Measurements from ENCODE around the gene PIAS2.
A peak's percentile ranks its signal among the peaks of the same experiment; 100 is the strongest.

The PIAS2 gene

DNA sequence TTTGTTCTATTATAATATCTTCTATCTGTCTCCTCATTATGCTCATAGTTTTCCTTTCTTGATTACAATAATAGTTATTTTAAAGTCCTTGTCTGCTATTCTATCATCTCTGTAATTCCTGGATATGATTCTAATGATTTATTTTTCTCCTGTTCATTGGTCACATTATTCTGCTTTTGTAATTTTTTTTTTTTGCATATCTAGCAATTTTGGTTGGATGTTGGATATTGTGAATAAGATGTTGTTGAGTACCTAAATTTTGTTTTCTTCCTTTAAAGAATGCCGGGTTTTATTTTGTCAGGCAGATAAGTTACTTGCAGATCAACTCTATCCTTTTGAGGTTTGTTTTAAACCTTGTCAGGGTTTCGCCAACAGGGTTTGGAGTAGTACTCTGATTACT lies 25.3 kb upstream of the PIAS2 start:
- FAIRE-seq, result no peak
- TF ChIP-seq TAF1 (IDR thresholded peaks at IDR 0.05; ENCODE audit: low read depth, low read length), result no peak
- no peak for TF ChIP-seq POLR2AphosphoS5 (IDR thresholded peaks at IDR 0.05; ENCODE audit: low read depth, low read length)
- TF ChIP-seq PAX5 (IDR thresholded peaks at IDR 0.05; ENCODE audit: insufficient read depth, low read length, severe bottlenecking), result no peak
- no peak for TF ChIP-seq SPI1 (IDR thresholded peaks at IDR 0.05; ENCODE audit: low read depth, low read length)

DNA sequence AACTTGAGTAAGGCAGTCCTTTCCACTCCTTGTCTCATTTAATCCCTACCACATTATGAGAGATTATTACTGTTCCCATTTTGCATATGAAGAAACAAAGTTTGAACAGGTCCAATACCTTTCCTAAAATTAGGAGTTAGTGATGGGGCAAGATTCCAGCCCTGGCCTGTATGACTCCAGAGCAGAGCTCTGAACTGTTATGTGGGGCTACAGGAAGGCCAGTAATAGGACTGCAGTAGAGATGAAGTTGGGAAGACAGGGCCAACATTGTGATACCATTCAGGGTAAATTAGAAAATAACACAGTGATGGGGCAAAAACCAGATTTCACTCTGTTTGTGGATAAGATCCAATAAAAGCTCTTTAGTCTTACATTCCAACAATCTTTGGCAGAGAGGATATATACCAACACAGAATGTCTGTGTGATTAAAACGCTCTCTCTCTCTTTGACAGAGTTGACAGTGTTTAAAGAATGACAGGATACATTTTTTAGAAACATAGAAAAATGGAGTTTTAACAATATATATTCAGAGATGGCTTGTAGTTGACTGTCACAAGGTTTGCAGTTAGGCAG lies 22.8 kb upstream of the PIAS2 start:
- no peak for FAIRE-seq
- DNase-seq (ENCODE audit: insufficient read length, low spot score), result no peak
- no peak for TF ChIP-seq POLR2A (IDR thresholded peaks at IDR 0.05; ENCODE audit: low read depth, low read length)
- no peak for TF ChIP-seq SPI1 (IDR thresholded peaks at IDR 0.05; ENCODE audit: low read depth, low read length)
- TF ChIP-seq TAF1 (IDR thresholded peaks at IDR 0.05; ENCODE audit: low read depth, low read length), result no peak
- TF ChIP-seq POU2F2 (IDR thresholded peaks at IDR 0.05; ENCODE audit: low read depth, low read length), result no peak
- TF ChIP-seq POLR2AphosphoS5 (IDR thresholded peaks at IDR 0.05; ENCODE audit: low read depth, low read length), result no peak
- no peak for TF ChIP-seq PAX5 (IDR thresholded peaks at IDR 0.05; ENCODE audit: insufficient read depth, low read length, severe bottlenecking)

More for the DNA sequence above, 25.3 kb upstream of the PIAS2 start:
- DNase-seq (ENCODE audit: insufficient read length, low spot score), result no peak

DNA sequence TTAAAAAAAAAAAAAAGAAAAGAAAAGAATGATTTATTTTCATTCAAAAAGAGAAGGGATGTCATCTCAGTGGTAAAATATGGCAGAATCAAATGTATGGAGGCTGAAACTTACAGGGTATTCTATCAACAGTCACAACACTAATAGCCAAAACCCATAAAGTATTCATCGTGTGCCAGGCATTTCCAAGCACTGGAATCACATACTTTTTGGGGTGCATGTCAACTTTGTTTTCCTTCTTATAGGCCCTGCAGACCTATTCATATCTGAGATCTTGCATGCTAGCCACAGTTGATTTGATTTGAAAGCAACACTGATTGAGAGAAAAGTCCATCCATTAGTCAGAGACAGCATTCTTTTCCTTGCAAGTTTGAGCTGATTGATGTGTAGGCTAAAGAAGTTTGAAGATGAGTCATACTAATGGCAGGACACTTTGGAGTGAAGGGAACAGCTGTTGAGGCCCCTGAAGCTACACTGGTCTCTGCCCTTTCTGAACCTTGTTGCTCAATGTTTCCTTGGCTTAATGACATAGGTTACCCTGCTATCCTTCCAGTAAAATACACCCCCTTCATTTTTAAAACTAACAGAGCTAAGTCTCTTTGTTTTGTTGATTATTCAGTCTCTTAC lies 22.1 kb upstream of the PIAS2 start:
- no peak for FAIRE-seq
- DNase-seq (ENCODE audit: insufficient read length, low spot score), result no peak
- TF ChIP-seq TAF1 (IDR thresholded peaks at IDR 0.05; ENCODE audit: low read depth, low read length) (no peak), PAX5 (IDR thresholded peaks at IDR 0.05; ENCODE audit: insufficient read depth, low read length, severe bottlenecking) (no peak), POLR2AphosphoS5 (IDR thresholded peaks at IDR 0.05; ENCODE audit: low read depth, low read length) (no peak), SPI1 (IDR thresholded peaks at IDR 0.05; ENCODE audit: low read depth, low read length) (no peak), POU2F2 (IDR thresholded peaks at IDR 0.05; ENCODE audit: low read depth, low read length) (no peak)

DNA sequence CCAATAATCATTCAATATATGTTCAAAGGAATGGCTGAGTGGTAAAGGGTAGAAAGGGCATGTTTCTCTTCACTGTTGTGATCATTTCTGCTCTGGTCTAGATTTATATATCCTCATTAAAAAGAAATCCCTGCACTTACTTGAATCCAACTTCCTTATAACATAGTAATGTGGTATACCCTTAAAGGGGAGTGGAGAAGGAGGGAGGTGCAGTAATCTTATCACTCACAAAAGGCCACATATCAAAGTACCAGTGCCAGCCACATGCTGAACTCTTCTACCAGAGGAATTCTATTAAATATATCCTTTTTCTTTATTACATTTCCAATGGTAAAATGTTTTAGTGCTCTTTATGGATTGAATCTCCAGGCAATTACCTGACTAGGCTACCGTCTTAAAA lies 3.3 kb upstream of the PIAS2 start:
- no peak for TF ChIP-seq POLR2AphosphoS5 (IDR thresholded peaks at IDR 0.05; ENCODE audit: low read depth, low read length)
- TF ChIP-seq SPI1 (IDR thresholded peaks at IDR 0.05; ENCODE audit: low read depth, low read length), result no peak
- TF ChIP-seq TAF1 (IDR thresholded peaks at IDR 0.05; ENCODE audit: low read depth, low read length), result no peak
- no peak for TF ChIP-seq POU2F2 (IDR thresholded peaks at IDR 0.05; ENCODE audit: low read depth, low read length)
- TF ChIP-seq PAX5 (IDR thresholded peaks at IDR 0.05; ENCODE audit: insufficient read depth, low read length, severe bottlenecking), result no peak
- TF ChIP-seq POLR2A (IDR thresholded peaks at IDR 0.05; ENCODE audit: low read depth, low read length), result no peak
- FAIRE-seq (no peak), DNase-seq (ENCODE audit: insufficient read length, low spot score) (no peak)

DNA sequence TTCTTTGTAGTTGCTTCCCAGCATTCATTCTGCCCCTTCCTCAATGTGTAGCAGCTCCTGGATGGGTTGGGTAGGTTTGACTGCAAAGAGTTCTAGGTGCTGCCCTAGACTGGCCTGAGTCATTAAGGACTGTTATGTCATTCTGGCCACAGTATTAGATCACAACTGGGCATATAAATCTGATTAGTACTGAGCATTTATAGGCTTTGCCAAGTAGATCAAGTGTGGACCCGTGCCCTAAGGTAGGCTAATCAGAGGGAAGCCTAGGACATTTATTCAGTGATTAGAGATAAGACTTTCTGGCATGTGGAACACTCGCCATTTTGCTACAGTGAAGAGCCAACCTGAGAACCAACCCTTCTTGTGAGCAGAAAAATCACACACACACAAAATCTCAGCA lies 2.8 kb upstream of the PIAS2 start:
- no peak for TF ChIP-seq TAF1 (IDR thresholded peaks at IDR 0.05; ENCODE audit: low read depth, low read length)
- TF ChIP-seq POLR2A (IDR thresholded peaks at IDR 0.05; ENCODE audit: low read depth, low read length), result no peak
- no peak for TF ChIP-seq PAX5 (IDR thresholded peaks at IDR 0.05; ENCODE audit: insufficient read depth, low read length, severe bottlenecking)
- no peak for TF ChIP-seq POLR2AphosphoS5 (IDR thresholded peaks at IDR 0.05; ENCODE audit: low read depth, low read length)
- TF ChIP-seq SPI1 (IDR thresholded peaks at IDR 0.05; ENCODE audit: low read depth, low read length), result no peak
- TF ChIP-seq POU2F2 (IDR thresholded peaks at IDR 0.05; ENCODE audit: low read depth, low read length), result no peak
- DNase-seq (ENCODE audit: insufficient read length, low spot score), result no peak
- no peak for FAIRE-seq

DNA sequence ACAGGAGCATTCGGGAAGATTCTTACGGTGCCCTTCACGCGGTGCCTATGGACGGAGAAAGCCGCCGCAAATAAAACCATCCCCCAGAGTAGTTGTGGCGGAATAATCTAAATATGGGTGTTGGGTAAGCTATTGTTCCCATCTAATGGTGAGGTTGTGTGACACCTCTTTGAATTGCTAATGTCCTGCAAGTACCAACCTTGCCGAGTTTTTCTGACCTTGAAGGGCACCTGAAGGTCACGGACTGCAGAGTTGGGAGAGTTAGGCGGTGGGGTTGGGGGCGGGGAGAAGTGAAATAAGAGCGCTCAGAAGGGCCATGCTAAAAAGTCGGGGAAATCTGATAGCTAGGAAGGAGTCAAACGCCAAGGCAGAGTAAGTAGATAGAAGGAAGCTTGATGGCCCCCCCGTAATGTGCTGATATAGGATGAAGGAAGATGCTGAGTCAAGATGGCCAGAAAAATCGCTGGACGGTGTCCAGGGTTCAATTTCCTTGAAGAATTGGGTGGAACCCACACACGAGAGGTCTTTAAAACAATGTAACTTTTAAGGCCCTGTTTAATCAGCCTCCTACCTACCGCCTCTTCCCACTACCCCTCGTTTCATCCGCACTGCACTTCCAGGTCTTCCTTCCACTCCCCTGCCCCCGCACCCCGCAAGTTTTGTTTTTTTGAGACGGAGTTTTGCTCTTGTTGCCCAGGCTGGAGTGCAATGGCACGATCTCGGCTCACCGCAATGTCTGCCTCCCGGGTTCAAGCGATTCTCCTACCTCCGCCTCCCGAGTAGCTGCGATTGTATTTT lies 695 bp upstream of the PIAS2 start:
- DNase-seq (ENCODE audit: insufficient read length, low spot score) (peak; percentile 20), FAIRE-seq (no peak)
- TF ChIP-seq POLR2A (IDR thresholded peaks at IDR 0.05; ENCODE audit: low read depth, low read length), result no peak
- no peak for TF ChIP-seq POU2F2 (IDR thresholded peaks at IDR 0.05; ENCODE audit: low read depth, low read length)
- no peak for TF ChIP-seq TAF1 (IDR thresholded peaks at IDR 0.05; ENCODE audit: low read depth, low read length)
- TF ChIP-seq POLR2AphosphoS5 (IDR thresholded peaks at IDR 0.05; ENCODE audit: low read depth, low read length), result no peak
- no peak for TF ChIP-seq PAX5 (IDR thresholded peaks at IDR 0.05; ENCODE audit: insufficient read depth, low read length, severe bottlenecking)
- TF ChIP-seq SPI1 (IDR thresholded peaks at IDR 0.05; ENCODE audit: low read depth, low read length), result no peak

DNA sequence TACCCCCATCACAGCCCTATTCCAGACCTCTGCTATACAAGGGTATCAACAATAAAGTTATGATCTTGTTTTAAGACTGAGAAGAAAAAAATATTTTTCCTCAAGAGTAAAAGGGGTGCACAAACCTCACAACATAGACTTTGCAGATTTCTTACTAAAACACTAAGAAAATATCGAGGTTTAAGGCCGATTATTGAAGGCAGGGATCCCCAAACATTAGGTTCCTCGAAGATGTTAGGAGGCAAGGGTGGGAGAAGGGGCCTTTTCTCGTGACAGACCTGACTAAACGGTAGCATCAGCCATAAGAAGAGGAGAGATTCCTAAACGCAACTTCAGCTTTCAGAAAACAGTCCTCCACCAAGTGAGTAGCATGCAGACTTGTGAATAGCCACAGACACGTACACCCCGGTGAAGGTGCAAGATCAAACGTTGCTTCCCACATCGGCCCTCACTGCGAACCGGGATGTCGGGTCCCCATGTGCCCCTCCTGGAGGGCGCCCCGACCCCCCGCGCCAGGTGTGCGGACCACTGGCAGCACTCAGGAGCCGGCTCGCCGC lies 678 bp downstream of the PIAS2 start:
- TF ChIP-seq POLR2AphosphoS5 (IDR thresholded peaks at IDR 0.05; ENCODE audit: low read depth, low read length) (no peak), PAX5 (IDR thresholded peaks at IDR 0.05; ENCODE audit: insufficient read depth, low read length, severe bottlenecking) (no peak), POU2F2 (IDR thresholded peaks at IDR 0.05; ENCODE audit: low read depth, low read length) (no peak), SPI1 (IDR thresholded peaks at IDR 0.05; ENCODE audit: low read depth, low read length) (no peak), POLR2A (IDR thresholded peaks at IDR 0.05; ENCODE audit: low read depth, low read length) (no peak), TAF1 (IDR thresholded peaks at IDR 0.05; ENCODE audit: low read depth, low read length) (no peak)
- FAIRE-seq (no peak), DNase-seq (ENCODE audit: insufficient read length, low spot score) (peak; percentile 35)

DNA sequence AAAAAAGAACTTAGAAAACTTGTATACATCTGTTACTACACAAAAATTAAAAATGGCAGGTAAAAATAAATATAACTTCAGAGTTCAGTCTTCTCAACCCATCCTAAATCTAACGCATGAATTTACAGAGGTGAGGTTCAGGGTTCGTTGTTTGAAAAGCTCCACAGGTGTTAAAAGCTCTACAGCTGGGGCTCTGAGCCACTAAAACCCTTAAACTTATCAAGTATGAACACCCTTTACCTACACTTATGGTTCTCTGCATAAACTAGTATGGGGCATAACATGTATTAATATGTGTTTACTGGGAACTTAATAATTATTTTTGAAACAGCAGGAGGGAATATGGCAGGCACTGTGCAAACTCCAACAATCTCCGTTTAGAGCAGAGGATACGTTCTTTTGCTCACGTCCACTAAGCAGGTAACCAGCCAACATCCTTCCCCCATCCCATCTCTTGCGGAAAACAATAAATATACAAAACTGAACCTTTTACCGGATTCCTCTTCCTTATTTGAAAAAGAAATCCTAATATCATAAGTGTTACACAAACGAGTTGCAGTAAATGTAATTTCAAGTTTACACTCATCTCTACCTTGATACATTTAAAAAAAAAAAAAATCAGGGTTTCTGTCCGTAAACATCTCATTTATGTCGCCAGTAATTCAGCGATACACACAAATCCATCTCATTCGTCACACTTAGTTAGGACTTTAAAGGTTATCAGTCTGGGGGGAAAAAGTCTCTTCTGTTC lies 1.3 kb downstream of the PIAS2 start:
- TF ChIP-seq POU2F2 (IDR thresholded peaks at IDR 0.05; ENCODE audit: low read depth, low read length) (no peak), POLR2AphosphoS5 (IDR thresholded peaks at IDR 0.05; ENCODE audit: low read depth, low read length) (no peak), SPI1 (IDR thresholded peaks at IDR 0.05; ENCODE audit: low read depth, low read length) (no peak), TAF1 (IDR thresholded peaks at IDR 0.05; ENCODE audit: low read depth, low read length) (no peak), POLR2A (IDR thresholded peaks at IDR 0.05; ENCODE audit: low read depth, low read length) (no peak), PAX5 (IDR thresholded peaks at IDR 0.05; ENCODE audit: insufficient read depth, low read length, severe bottlenecking) (no peak)
- no peak for DNase-seq (ENCODE audit: insufficient read length, low spot score)
- FAIRE-seq, result peak; percentile 55

All from GM12891 (cell line).